GM18502 (cell line): ENCODE measurements around the gene SF3B4.

Experiments used
- ATAC-seq: cut with Tn5 transposase; IDR thresholded peaks from one replicate; pipeline ENCODE4 v1.9.1; 2021; ENCODE audit warnings: mild to moderate bottlenecking; ENCODE audit not compliant: unreplicated experiment, poor library complexity

The SF3B4 gene

DNA sequence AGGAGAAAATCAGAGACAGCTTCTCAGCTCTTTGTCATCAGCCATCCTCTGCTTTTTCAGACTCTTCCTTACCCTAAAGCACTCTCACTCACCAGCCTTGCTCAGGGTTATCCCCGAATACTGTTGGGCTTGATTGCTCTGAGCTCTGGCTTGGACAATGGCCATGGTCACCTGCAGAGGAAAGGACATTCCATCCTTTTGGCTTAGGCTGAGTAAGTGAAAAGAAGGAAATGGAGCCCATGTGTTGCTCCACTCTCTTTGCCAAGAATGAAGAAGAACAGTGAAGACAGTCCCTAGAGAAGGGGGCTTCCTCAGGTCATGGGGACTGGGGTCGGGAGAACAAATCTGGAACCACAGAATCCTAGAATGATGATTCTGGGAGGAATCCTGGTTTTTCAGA lies 6.8 kb upstream of the SF3B4 start:
- ATAC-seq, result no peak

DNA sequence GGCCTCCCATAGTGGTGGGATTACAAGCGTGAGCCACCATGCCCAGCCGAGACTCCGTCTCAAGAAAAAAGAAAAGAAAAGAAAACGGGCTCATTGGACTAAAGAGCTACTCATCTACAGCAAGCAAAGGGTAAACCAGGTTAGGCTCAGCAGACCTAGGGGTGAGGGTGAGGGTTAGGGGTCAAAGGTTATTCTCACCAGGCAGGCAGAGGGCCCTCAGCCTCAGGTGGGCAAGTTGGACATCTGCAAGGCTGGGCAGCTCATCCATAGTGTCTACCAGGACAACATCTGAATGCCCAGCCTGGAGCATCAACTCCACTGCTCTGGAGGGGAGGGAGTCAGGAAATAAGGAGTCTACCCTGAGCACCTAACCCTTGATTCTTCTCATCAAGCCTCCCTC lies 5.6 kb upstream of the SF3B4 start:
- no peak for ATAC-seq

DNA sequence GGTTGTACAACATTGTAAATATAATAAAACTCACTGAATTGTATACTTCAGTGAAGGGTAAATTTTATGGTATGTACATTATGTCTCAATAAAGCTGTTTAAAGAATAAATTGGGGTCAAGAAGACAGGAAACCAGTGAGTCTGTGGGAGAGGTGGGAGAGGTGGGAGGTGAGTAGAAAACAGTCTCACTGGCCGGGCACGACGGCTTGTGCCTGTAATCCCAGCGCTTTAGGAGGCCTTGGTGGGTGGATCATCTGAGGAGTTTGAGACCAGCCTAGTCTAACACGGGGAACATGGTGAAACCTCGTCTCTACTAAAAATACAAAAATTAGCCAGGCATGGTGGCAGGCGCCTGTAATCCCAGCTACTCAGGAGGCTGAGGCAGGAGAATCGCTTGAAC lies 4.9 kb upstream of the SF3B4 start:
- ATAC-seq, result no peak

DNA sequence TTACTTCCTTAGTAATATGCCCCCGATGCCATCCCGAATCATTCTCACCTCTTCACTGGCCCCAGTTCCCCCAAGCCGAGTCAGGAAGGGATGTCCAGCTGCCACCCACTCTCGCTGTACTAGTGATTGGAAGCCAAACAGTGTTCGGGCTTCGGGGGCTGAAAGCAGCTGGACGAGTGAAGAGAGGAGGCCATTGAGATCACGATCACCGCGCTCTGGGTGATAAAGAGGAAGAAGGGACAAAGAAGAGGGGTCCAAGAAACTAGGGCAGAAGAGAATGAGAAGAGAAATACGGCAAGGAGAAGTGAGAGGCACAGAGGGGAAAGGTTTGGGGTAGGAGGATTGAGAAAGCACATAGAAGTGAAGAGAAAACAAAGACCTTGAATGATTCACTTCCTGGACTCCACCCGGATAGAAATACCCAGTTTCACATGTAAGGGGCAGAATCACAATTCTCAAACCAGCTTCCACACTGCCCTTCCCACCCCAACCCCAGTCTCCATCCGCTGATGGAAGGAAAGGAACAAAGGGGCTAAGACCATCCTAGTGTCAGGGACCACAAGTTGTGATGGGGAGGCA lies 3.7 kb upstream of the SF3B4 start:
- no peak for ATAC-seq

DNA sequence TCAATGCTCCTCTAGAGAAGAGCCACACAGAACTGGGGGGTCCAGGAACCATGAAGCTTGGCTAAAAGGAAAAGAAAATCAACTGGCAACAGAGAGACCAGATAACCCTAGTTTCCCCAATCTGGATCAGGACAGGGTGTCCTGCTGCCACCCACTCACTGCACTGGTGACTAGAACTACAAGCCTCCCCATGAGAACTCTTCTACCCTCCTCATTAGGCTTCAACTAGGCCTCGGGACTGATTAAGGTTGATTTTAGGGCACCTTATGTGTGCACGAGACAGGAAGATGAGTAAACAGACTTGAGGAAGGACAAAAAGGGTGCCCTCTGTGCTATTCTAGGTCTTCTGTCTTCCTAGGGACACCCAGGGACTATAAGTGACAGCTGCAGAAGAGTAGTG lies 2.3 kb upstream of the SF3B4 start:
- no peak for ATAC-seq

DNA sequence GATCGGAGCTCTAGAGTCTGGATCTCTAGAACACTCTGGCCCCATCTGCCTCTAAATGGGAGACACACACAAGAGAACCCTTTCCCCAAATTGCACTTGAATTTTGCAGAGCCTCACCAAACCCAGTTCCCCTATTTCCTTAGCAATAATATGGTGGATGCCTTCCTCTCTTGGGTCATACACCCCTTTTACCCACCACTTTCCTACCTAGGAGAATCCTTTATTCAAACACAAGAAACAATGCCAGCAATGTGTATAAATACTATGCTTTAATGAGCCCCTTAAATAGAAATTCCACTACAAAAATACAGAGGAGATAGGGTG lies 760 bp upstream of the SF3B4 start:
- no peak for ATAC-seq

DNA sequence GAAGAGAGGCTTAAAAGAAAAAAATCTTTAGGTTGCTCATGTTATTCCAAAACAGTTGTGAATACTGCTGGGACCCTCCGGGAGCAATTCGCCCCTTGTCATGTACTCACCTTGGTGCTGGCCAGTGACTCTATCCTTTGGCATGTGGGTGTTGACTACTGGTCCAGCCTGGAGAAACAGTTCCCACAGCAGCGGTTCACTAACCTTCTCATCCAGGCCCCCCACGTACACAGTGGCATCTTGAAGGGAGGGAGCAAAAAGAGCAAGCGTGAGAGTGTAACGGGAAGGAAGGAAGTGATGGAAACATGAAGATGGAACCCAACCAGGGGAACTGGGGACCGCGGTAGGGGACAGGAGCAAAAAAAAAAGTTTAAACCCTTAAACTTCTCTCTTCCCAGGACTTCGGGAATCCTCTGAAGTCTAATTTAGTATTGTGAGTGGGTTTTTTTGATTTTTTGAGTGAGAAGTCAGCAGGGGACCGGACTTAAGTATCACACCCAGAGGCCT lies 494 bp downstream of the SF3B4 start:
- ATAC-seq, result no peak

DNA sequence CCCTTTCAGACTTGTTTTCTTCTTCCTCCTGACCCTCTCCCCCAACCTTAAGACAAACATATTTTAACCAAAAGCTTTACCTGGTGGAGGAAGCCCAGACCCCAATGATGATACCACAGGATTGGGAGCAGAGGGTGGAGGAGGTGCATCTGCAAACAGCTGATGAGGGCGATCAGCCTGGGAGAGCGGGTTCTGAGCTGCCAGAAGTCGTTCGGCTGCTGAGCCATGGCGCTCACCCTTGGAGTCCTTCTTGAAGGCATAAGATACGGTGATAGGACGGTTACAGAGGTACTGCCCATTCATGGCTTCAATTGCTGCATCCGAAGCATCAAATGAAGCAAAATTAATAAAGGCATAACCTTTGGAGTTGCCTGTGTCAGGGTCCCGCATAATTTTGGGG lies 1.3 kb downstream of the SF3B4 start:
- no peak for ATAC-seq

DNA sequence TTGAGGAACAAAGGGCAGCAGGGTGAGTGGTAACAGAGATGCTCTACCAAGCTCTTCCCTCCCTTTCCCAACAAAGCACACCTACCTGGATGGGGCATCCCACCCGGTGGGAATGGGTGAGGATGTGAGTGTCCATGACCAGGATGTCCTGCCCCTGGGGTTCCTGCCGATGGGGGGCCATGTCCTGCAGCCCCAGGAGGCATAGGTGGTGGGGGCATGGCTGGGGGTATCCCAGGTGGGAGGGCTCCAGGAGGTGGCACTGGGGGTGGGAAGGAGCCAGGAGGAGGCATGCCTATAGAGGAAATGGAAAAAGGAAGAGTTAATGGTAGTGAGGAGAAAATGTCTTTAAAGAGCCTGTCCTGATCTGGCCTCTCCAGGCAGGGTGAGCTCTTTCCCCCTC lies 1.9 kb downstream of the SF3B4 start:
- ATAC-seq, result no peak

DNA sequence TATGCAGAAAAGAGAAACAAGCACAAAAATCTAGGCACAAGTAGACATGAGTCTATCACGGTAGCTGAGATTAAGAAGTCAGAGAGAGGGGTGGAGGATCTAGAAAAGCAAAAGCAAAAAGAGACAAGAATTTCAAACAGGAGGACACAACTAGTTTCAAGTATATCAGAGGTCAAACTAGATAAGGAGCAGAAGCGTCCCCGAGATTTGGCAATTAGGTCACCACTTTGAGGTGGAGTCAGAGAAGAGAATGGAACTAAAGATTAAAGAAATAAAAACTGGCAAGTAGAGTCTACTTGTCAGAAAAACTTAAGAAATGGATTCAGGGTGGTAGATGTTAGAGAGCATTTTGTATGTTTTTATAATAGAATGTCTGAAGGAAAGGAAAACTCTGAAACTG lies 2.3 kb downstream of the SF3B4 start:
- ATAC-seq, result no peak

DNA sequence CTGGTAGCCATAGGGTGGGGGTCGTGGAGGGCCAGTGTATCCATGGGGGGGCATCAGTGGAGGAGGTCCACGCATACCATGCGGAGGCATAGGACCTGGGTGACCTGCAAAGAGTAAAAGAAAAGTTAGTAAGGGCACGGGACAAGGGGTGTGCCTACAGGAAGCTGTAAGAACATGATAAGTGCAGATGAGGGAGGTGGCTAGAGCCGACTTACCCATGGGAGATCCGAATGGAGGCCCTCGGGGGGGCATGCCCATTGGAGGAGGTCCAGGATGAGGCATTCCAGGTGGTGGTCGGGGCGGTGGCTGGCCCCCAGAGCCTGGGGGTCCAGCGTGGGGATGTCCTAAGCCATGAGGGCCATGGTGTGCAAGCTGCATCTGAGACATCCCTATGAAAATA lies 4.0 kb downstream of the SF3B4 start:
- ATAC-seq, result no peak

DNA sequence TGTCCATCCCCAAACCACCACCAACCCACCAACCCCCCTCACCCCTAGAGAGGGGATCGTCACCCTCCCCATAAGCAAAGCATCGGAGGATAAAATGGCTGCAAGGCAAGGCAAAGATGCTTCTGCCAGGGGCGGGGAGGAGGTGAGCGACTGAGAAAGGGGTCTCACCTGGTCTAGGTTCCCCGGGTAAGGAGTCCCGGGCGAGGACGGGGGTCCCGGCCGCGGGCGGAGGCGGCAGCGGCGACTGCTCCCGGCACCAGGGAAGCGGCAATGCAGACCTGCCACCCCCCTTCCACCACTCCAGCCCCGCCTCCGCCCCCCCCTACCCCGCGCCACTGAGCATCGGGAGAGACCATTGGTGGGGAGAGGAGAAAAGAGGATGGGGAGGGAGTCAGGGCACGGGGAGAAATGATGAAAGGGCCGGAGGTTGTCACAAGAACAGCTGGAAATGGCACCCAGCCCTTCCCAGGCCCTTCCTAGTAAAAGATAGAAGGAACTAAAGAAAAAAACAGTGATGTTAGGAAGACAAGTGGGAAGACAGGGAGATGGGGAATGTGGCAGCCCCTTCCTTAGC lies 9.9 kb downstream of the SF3B4 start, which contains the start of gene SV2A:
TSS of gene SV2A (minus strand) at position 274 of the 574 bp plus-strand sequence. CDS start 4,004 bp downstream, outside the sequence.
- ATAC-seq, result no peak

DNA sequence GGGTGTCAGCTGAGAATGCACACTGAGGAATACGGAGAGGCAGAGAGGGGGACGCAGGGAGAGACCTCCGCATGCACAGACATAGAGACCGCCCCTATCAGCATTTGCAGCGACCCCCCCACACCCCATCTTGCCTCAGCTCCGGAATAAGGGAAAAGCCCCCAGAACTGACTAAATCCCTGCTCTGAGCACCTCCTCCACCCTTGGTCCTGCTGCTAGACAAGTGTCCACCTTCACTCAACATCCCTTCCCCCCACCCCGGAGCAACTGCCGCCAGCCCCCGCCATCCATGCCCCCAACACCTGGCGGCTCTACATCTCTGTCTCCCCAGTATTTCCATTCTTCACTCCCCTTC lies 10.7 kb downstream of the SF3B4 start:
- no peak for ATAC-seq

DNA sequence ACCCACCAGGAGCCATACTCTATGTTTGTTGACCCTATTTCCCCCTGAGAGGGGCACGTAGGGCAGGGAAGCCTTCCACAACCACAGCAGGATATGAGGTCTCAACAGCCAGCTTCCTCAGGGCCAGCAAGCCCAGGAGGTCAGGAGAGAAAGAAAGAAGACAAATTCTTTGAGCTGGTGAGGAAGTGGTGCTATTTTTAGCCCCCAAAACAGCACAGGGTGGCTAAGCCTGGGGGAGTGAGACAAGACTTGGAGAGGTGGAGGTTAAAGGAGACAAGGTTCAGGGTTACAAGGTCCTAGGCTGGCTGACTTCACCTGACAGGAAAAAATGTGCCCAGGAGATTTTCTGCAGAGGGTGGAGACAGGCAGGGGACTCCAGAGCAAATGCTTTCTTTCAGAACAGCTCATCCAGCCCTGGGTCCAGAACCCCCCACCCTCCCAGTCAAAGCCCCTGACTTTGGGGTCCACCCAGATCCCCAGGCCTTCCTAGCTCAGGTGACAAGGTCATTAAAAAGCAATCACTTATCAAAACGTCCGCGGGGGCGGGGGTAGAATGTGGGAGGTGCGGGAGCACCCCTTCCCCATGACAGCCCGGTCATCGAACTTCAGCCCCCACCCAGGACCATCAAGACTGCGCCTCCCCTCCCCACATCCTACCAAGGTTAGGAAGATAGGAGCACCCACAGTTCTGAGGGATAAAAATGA lies 11.3 kb downstream of the SF3B4 start:
- no peak for ATAC-seq

DNA sequence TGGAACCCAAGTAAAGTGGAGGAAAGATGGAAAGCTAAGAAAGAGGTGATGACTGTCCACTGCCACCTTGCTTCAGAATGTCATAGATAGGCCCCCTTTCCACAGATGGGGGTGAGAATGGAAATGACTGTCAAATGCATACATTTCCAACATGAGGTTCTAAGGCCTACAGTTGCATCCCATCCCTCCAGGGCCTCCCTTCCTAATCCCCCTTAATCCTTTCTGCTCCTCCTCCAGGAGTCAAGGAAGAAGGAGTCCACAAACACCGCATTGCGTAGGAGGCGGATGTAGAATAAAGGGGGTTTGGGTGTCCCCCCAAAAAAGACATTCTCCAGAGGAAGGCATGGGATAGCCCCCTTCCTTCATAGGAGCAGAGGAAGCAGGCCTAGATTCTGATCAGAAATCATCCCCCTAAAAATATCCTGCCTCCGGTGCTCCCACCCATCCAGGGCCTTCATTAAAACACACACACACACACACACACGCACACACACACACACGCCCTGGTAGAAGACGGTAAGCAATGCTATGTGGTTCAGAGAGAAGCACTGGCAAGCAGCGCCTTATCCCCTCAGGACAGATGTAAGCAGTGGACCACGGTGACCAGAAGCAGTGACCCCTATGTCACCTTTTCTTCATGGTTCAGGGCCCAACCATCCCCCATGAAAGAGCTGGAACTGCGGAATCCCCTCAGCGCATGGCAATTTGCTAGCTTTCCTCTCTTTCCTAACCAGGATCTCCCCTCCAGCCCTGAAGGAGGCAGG lies 12.0 kb downstream of the SF3B4 start:
- no peak for ATAC-seq

DNA sequence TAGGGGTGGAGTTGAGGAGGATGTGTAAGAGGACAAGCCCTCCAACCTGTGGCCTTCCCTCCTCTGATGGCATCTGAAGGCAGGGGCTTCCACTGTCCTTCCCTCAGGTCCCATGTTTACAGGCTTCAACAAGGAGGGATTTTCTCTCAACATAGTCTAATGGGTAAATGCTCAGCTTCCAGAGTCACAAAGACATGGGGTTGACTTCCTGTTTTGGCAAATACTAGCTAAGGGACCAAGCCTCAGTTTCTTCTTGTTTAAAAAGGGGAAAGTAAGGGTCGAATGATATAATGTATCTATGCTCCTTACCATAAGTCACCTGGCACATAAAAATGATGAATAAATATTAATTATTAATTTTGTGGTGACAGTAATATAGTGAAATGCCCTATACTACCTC lies 13.1 kb downstream of the SF3B4 start:
- no peak for ATAC-seq

DNA sequence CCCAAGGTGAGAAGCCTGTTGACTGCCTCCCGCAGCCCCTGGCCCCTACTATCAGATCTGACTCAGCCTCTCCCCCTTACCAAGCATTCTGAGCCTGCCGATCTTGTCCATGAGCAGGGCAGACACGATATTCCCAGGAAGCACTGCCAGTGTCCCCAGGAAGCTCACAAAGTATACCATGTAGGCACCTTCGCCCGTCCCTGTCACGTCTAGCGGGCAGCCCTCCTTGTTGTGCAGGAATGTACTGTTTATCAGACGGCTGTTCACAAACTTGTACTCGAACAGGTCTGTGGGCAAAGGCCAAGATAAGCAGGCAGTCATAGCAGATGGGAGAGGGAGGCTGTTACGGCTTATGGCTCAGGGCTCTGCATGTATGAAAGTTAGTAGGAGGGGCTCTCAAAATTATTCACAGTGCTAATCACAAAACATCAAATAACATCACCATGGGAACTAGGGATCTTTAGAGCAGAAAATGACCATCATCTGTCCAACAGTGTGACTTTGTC lies 21.0 kb downstream of the SF3B4 start:
- no peak for ATAC-seq

DNA sequence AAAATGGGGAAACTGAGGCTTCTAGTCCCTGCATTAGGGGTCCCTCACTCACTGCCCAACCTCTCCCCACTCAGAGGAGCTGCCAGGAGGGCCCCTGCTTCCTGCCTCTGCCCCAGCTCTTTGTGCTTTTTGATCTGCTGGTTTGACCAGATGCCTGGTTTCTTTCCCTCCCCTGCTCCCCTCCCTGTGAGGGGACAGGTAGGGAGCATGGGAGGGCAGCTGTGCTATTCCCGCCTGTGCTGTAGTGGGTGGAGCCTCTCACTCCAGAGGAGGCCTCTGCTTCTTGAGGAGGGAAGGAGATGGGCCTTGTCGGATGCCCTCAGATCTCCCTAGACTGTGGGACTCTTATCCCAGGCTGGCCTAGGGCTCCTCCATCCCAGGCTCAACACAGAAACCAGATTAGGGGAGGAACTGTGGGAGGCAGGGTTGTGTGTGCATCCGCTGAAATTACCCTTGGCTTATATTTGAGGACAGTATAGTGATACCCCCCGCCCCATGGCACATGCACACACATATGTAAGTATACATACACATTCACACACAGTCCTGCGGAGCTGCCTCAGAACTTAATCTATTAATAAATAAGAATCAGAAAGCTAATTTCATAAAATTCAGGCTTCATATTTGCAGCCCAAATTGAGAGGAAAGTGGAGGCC lies 23.6 kb downstream of the SF3B4 start:
- ATAC-seq, result no peak

DNA sequence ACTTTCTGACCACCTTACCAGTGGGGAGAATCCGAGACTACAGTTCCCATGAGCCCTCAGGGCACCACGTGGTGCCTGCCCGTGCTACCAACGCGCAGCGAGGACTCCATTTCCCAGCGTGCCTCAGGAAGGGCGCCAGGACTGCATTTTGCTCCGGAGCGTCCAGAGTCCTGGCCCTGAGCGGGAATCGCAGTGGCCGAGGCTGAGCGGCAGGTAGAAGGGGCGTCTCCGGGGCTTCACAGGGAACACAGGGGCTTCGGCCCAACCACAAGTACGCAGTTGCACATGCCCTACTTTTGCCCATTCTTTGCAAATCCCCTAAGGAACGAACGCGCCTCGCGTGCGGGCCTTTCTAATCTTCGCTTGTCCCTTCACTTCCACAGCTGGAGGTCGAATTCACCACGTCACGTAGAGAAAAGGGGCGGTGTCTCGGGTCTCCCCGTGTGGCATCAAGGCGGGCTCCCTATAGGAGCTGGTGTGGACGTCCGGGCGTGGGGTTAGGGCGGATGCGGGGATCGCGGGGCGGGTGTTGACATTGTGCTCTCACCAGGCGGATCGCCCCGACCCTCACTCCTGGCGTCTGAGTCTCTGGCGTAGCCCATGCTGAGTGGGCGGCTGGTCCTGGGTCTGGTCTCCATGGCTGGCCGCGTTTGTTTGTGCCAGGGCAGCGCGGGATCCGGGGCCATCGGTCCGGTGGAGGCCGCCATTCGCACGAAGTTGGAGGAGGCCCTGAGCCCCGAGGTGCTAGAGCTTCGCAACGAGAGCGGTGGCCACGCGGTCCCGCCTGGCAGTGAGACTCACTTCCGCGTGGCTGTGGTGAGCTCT lies 27.9 kb downstream of the SF3B4 start, which contains the start of gene BOLA1:
TSS of gene BOLA1 (plus strand) at position 109 of the 825 bp plus-strand sequence. CDS start at position 601, 492 bp downstream.
- ATAC-seq, result peak; percentile 94

DNA sequence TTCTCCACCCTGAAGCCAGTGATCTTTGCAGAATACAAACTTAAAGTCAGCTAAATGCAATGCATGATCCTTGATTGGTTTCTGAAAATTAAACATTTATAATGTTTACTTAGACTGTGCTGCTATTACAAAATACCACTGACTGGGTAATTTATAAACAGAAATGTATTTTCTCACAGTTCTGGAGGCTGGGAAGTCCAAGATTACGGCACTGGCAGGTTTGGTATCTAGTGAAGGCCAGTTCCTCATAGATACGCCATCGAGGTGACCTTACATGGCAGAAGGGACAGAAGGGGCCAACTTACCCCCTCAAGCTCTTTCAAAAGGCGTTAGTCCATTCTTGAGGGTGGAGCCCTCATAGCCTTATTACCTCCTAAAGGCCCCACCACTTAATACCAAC lies 31.0 kb downstream of the SF3B4 start:
- no peak for ATAC-seq
